SK-N-SH treated with all-trans-retinoic acid at 6 μM for 48 hours (cell line): ENCODE results near the gene NCKAP5.
A peak's percentile ranks its signal among the peaks of the same experiment; 100 is the strongest.

Source experiments
- ATAC-seq: fragments of 200-7000 bp; cut with Tn5 transposase; 3 replicates; pipeline ENCODE4 v1.9.1; 2020; ENCODE audit warnings: mild to moderate bottlenecking, moderate library complexity
- ARNTL ChIP-seq: fragments of 450-650 bp; formaldehyde crosslinking; IDR thresholded peaks from 2 replicates; pipeline ENCODE4 v1.5.0; 2020; ENCODE audit warnings: low read depth, mild to moderate bottlenecking, moderate library complexity, borderline replicate concordance
- BACH2 ChIP-seq: fragments of 250-450 bp; sonication (Bioruptor Pico); IDR thresholded peaks from 2 replicates; pipeline ENCODE4 v1.9.0; 2021; ENCODE audit warnings: mild to moderate bottlenecking, borderline replicate concordance
- CSDC2 ChIP-seq: fragments of 250-450 bp; sonication (Bioruptor Pico); IDR thresholded peaks from 2 replicates; pipeline ENCODE4 v1.5.0; 2020; ENCODE audit warnings: mild to moderate bottlenecking, moderate library complexity
- ESRRG ChIP-seq: fragments of 250-450 bp; sonication (Bioruptor Pico); IDR thresholded peaks from 2 replicates; pipeline ENCODE4 v1.6.1; 2021; ENCODE audit warnings: mild to moderate bottlenecking
- GLIS3 ChIP-seq: fragments of 250-450 bp; sonication (Bioruptor Pico); IDR thresholded peaks from 2 replicates; pipeline ENCODE4 v1.5.0; 2020; ENCODE audit warnings: mild to moderate bottlenecking, moderate library complexity
- ISL1 ChIP-seq: fragments of 250-450 bp; sonication (Bioruptor Pico); IDR thresholded peaks from 2 replicates; pipeline ENCODE4 v2.1.2; 2022; ENCODE audit warnings: mild to moderate bottlenecking, moderate library complexity
- OSR1 ChIP-seq: fragments of 250-450 bp; sonication (Bioruptor Pico); IDR thresholded peaks from 2 replicates; pipeline ENCODE4 v1.8.0; 2022; ENCODE audit warnings: moderate library complexity, mild to moderate bottlenecking, inconsistent platforms
- PPARA ChIP-seq: fragments of 250-450 bp; sonication (Bioruptor Pico); IDR thresholded peaks from 2 replicates; pipeline ENCODE4 v1.5.0; 2020; ENCODE audit warnings: mild to moderate bottlenecking, borderline replicate concordance
- RARB ChIP-seq: fragments of 250-450 bp; sonication (Bioruptor Pico); IDR thresholded peaks from 2 replicates; pipeline ENCODE4 v1.8.0; 2021; ENCODE audit warnings: mild to moderate bottlenecking, moderate library complexity
- SNAI2 ChIP-seq: fragments of 250-450 bp; sonication (Bioruptor Pico); IDR thresholded peaks from 2 replicates; pipeline ENCODE4 v1.5.0; 2020; ENCODE audit warnings: mild to moderate bottlenecking, moderate library complexity
- TCF4 ChIP-seq: fragments of 250-450 bp; sonication (Bioruptor Pico); IDR thresholded peaks from 2 replicates; pipeline ENCODE4 v1.8.0; 2021; ENCODE audit warnings: mild to moderate bottlenecking, moderate library complexity, borderline replicate concordance
- TOX ChIP-seq: fragments of 250-450 bp; sonication (Bioruptor Pico); IDR thresholded peaks from 2 replicates; pipeline ENCODE4 v1.8.0; 2021; ENCODE audit warnings: mild to moderate bottlenecking, moderate library complexity, borderline replicate concordance
- ZC3H10 ChIP-seq: fragments of 250-450 bp; sonication (Bioruptor Pico); IDR thresholded peaks from 2 replicates; pipeline ENCODE4 v1.5.1; 2021; ENCODE audit warnings: mild to moderate bottlenecking, moderate library complexity
- ZFP3 ChIP-seq: fragments of 250-450 bp; sonication (Bioruptor Pico); IDR thresholded peaks from 2 replicates; pipeline ENCODE4 v1.5.0; 2020; ENCODE audit warnings: mild to moderate bottlenecking, moderate library complexity
- ZFP30 ChIP-seq: fragments of 450-650 bp; formaldehyde crosslinking; IDR thresholded peaks from 2 replicates; pipeline ENCODE4 v1.5.0; 2022; ENCODE audit warnings: mild to moderate bottlenecking, moderate library complexity
- ZNF565 ChIP-seq: fragments of 450-650 bp; formaldehyde crosslinking; conservative IDR thresholded peaks from 2 replicates; pipeline ENCODE4 v1.5.0; 2020; ENCODE audit warnings: low read depth, mild to moderate bottlenecking, moderate library complexity
- ZNF70 ChIP-seq: fragments of 450-650 bp; formaldehyde crosslinking; IDR thresholded peaks from 2 replicates; pipeline ENCODE4 v1.5.0; 2020; ENCODE audit warnings: mild to moderate bottlenecking, moderate library complexity
- TF ChIP-seq, protein P1 (sequence below): fragments of 250-450 bp; sonication (Bioruptor Pico); IDR thresholded peaks from 2 replicates; pipeline ENCODE4 v1.5.1; 2021; ENCODE audit warnings: mild to moderate bottlenecking, moderate library complexity
- TF ChIP-seq, protein P2 (sequence below): fragments of 250-450 bp; sonication (Bioruptor Pico); IDR thresholded peaks from 2 replicates; pipeline ENCODE4 v1.8.0; 2020; ENCODE audit warnings: mild to moderate bottlenecking, moderate library complexity, borderline replicate concordance
- TF ChIP-seq, protein P3 (sequence below): fragments of 250-450 bp; sonication (Bioruptor Pico); IDR thresholded peaks from 2 replicates; pipeline ENCODE4 v1.5.0; 2020; ENCODE audit warnings: mild to moderate bottlenecking, moderate library complexity

NCKAP5 gene

DNA sequence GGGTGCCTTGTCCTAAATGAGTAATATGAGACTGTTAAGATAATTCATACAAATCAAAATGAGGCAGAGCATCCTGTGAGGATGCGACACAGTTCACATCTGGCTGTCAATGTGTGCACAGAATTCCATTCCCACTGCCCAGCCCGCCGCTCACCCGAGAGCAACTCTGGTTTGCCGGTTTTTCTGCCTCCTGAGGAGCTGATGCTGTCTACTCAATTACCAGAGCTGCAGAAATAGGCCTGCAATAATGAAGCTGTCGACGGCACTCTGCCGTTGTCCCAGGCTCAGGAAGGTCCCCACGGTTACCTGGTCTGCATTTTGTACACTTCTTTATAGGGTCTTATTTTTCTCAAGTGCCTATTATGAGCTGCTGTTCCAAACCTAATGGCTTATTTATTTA lies 842.5 kb downstream of the NCKAP5 start:
- TF ChIP-seq SNAI2 (CRISPR knock-in tag): no peak
- TF ChIP-seq BACH2 (CRISPR knock-in tag): no peak
- TF ChIP-seq ARNTL (CRISPR knock-in tag): no peak
- TF ChIP-seq GLIS3 (CRISPR knock-in tag): no peak
- TF ChIP-seq ZFP30 (CRISPR knock-in tag): no peak
- no peak for TF ChIP-seq RARB (CRISPR knock-in tag)
- TF ChIP-seq, protein P1, sequence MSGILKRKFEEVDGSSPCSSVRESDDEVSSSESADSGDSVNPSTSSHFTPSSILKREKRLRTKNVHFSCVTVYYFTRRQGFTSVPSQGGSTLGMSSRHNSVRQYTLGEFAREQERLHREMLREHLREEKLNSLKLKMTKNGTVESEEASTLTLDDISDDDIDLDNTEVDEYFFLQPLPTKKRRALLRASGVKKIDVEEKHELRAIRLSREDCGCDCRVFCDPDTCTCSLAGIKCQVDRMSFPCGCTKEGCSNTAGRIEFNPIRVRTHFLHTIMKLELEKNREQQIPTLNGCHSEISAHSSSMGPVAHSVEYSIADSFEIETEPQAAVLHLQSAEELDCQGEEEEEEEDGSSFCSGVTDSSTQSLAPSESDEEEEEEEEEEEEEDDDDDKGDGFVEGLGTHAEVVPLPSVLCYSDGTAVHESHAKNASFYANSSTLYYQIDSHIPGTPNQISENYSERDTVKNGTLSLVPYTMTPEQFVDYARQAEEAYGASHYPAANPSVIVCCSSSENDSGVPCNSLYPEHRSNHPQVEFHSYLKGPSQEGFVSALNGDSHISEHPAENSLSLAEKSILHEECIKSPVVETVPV (CRISPR knock-in tag): no peak
- TF ChIP-seq, protein P2, sequence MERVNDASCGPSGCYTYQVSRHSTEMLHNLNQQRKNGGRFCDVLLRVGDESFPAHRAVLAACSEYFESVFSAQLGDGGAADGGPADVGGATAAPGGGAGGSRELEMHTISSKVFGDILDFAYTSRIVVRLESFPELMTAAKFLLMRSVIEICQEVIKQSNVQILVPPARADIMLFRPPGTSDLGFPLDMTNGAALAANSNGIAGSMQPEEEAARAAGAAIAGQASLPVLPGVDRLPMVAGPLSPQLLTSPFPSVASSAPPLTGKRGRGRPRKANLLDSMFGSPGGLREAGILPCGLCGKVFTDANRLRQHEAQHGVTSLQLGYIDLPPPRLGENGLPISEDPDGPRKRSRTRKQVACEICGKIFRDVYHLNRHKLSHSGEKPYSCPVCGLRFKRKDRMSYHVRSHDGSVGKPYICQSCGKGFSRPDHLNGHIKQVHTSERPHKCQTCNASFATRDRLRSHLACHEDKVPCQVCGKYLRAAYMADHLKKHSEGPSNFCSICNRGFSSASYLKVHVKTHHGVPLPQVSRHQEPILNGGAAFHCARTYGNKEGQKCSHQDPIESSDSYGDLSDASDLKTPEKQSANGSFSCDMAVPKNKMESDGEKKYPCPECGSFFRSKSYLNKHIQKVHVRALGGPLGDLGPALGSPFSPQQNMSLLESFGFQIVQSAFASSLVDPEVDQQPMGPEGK (CRISPR knock-in tag): no peak
- no peak for TF ChIP-seq ZNF565 (CRISPR knock-in tag)
- TF ChIP-seq, protein P3, sequence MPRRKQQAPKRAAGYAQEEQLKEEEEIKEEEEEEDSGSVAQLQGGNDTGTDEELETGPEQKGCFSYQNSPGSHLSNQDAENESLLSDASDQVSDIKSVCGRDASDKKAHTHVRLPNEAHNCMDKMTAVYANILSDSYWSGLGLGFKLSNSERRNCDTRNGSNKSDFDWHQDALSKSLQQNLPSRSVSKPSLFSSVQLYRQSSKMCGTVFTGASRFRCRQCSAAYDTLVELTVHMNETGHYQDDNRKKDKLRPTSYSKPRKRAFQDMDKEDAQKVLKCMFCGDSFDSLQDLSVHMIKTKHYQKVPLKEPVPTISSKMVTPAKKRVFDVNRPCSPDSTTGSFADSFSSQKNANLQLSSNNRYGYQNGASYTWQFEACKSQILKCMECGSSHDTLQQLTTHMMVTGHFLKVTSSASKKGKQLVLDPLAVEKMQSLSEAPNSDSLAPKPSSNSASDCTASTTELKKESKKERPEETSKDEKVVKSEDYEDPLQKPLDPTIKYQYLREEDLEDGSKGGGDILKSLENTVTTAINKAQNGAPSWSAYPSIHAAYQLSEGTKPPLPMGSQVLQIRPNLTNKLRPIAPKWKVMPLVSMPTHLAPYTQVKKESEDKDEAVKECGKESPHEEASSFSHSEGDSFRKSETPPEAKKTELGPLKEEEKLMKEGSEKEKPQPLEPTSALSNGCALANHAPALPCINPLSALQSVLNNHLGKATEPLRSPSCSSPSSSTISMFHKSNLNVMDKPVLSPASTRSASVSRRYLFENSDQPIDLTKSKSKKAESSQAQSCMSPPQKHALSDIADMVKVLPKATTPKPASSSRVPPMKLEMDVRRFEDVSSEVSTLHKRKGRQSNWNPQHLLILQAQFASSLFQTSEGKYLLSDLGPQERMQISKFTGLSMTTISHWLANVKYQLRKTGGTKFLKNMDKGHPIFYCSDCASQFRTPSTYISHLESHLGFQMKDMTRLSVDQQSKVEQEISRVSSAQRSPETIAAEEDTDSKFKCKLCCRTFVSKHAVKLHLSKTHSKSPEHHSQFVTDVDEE (CRISPR knock-in tag): no peak
- TF ChIP-seq OSR1 (CRISPR knock-in tag): no peak
- TF ChIP-seq PPARA (CRISPR knock-in tag): no peak
- TF ChIP-seq CSDC2 (CRISPR knock-in tag): no peak
- TF ChIP-seq ISL1 (CRISPR knock-in tag): no peak
- no peak for TF ChIP-seq ESRRG
- TF ChIP-seq TCF4 (CRISPR knock-in tag): no peak
- TF ChIP-seq ZFP3 (CRISPR knock-in tag): no peak
- TF ChIP-seq ZNF70 (CRISPR knock-in tag): no peak
- TF ChIP-seq TOX (CRISPR knock-in tag): no peak
- TF ChIP-seq, all 23 proteins: peak for 0

DNA sequence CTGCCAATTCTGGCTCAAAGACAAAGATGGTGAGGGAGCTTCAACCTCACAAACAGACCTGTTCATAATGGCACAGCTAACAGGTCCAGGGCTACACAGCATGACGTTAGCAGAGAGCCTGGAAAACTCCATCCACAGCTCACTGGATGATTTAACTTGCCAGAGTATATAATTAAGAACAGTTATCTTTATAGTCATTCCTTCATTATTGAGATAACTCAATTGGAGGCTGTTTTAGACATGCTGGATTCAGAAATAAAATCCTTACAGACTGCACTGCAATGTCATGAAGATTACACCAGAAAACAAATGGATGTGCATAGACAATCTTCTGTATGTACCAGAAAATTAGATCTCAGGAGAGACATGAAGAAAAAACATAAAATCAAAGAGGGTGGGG lies 843.1 kb downstream of the NCKAP5 start:
- TF ChIP-seq ZC3H10 (CRISPR knock-in tag): no peak
- TF ChIP-seq SNAI2 (CRISPR knock-in tag): peak; percentile 57; the same call in 1 of the 2 replicates
- no peak for TF ChIP-seq TOX (CRISPR knock-in tag)
- TF ChIP-seq, protein P3 (CRISPR knock-in tag): 0 out of 2 replicates have a peak, but pooled peaks have one; percentile 42
- TF ChIP-seq ISL1 (CRISPR knock-in tag): peak; percentile 40
- TF ChIP-seq ARNTL (CRISPR knock-in tag): no peak
- TF ChIP-seq CSDC2 (CRISPR knock-in tag): no peak
- TF ChIP-seq TCF4 (CRISPR knock-in tag): peak; percentile 74; the same call in 1 of the 2 replicates
- TF ChIP-seq, protein P1 (CRISPR knock-in tag): peak; percentile 38; the same call in 1 of the 2 replicates
- TF ChIP-seq ZNF70 (CRISPR knock-in tag): peak; percentile 90
- ATAC-seq: peak; percentile 38; the same call in 1 of the 3 replicates

More for the DNA sequence above, 842.5 kb downstream of the NCKAP5 start:
- no peak; the same call in 2 of the 3 replicates for ATAC-seq
